A673 (cell line): ENCODE results near the gene ADH1B. TPM values are rescaled to one million over a fixed set of nuclear protein-coding genes. Genes with fewer than 3 reads are reported as not detected.
A peak's percentile ranks its signal among the peaks of the same experiment; 100 is the strongest.
"Not testable (repeated sequence)": the region's sequence is repeated elsewhere in the genome, so short reads cannot be mapped to it uniquely, and the experiment has no call there.

Experiments
- Bru-seq: library from RNA; stranded (reverse); fragments of 400-500 nt; gene quantifications from one replicate; lab custom pipeline; 2021; lab: Mats Ljungman, UMichigan
- BruChase-seq, 2 experiments: library from RNA; stranded (reverse); fragments of 400-500 nt; gene quantifications; one replicate each; lab custom pipeline; 2021; lab: Mats Ljungman, UMichigan
- BruUV-seq: library from RNA; stranded (reverse); fragments of 400-500 nt; replicated peaks from 2 replicates; lab custom pipeline; 2021; lab: Mats Ljungman, UMichigan
- CTCF ChIA-PET: fragments of 300-600 bp; sonication (Branson Sonifier 250); formaldehyde crosslinking; loops from one replicate; lab custom pipeline; 2022; ENCODE audit warnings: antibody characterized with exemption; lab: Charles Lee
- POLR2A ChIA-PET: fragments of 300-600 bp; sonication (Branson Sonifier 250); formaldehyde crosslinking; loops from one replicate; lab custom pipeline; 2022; ENCODE audit warnings: antibody characterized with exemption; ENCODE audit not compliant: low non-redundant PET; lab: Charles Lee
- DNase-seq: peaks from one replicate; pipeline ENCODE4 v3.0.0-alpha.2; 2015; ENCODE audit warnings: low spot score
- H3K27ac ChIP-seq: fragments of 200-600 bp; sonication (generic); 2 replicates; pipeline ENCODE4 v1.5.1; 2016; ENCODE audit warnings: mixed run types, low read depth, mild to moderate bottlenecking, mixed read lengths, antibody characterized with exemption, low read length; ENCODE audit not compliant: poor library complexity, severe bottlenecking
- H3K27me3 ChIP-seq: fragments of 200-600 bp; sonication (generic); replicated peaks from 2 replicates; pipeline ENCODE4 v1.6.1; 2017; ENCODE audit warnings: mixed run types, low read depth, mild to moderate bottlenecking, mixed read lengths, antibody characterized with exemption, low read length; ENCODE audit not compliant: insufficient read depth, poor library complexity
- H3K36me3 ChIP-seq: fragments of 200-600 bp; sonication (generic); 2 replicates; pipeline ENCODE4 v1.6.1; 2016; ENCODE audit warnings: mixed run types, mild to moderate bottlenecking, mixed read lengths, antibody characterized with exemption, low read length; ENCODE audit not compliant: insufficient read depth, poor library complexity, severe bottlenecking
- H3K4me1 ChIP-seq: fragments of 200-600 bp; sonication (generic); 2 replicates; pipeline ENCODE4 v1.6.1; 2017; ENCODE audit warnings: mixed run types, mild to moderate bottlenecking, mixed read lengths, antibody characterized with exemption, low read length; ENCODE audit not compliant: insufficient read depth, poor library complexity, severe bottlenecking
- H3K4me3 ChIP-seq: fragments of 200-600 bp; sonication (generic); 2 replicates; pipeline ENCODE4 v1.5.1; 2016; ENCODE audit warnings: low read depth, mixed run types, mild to moderate bottlenecking, mixed read lengths, low read length; ENCODE audit not compliant: poor library complexity, severe bottlenecking
- H3K9me3 ChIP-seq: fragments of 200-600 bp; sonication (generic); 2 replicates; pipeline ENCODE4 v1.6.1; 2016; ENCODE audit warnings: mixed run types, low read depth, mild to moderate bottlenecking, mixed read lengths, antibody characterized with exemption, low read length; ENCODE audit not compliant: poor library complexity, severe bottlenecking
- CTCF ChIP-seq: fragments of 300-800, 200-600 bp; sonication (generic); conservative IDR thresholded peaks from 2 replicates; pipeline ENCODE4 v1.5.1; 2017; ENCODE audit warnings: low read depth, mild to moderate bottlenecking, antibody characterized with exemption, low read length, moderate library complexity, mixed read lengths
- EZH2 ChIP-seq: fragments of 200-600 bp; sonication (generic); IDR thresholded peaks from 2 replicates; pipeline ENCODE4 v1.6.1; 2017; ENCODE audit warnings: borderline replicate concordance, low read depth, mild to moderate bottlenecking, mixed read lengths, antibody characterized with exemption, low read length; ENCODE audit not compliant: poor library complexity, severe bottlenecking
- intact Hi-C: fragments of 100-400 bp; cut with micrococcal nuclease; formaldehyde crosslinking; loops from one replicate; pipeline ENCODE4 v1.10.0; 2022; ENCODE audit not compliant: unreplicated experiment
- long read RNA-seq: library from polyadenylated mRNA; stranded (forward); transcript quantifications from one replicate; pipeline ENCODE4 v2.0.0, GENCODE V29; 2022
- total RNA-seq: library from RNA; stranded (reverse); gene quantifications from 2 replicates; pipeline ENCODE4 v1.2.3, GENCODE V29; 2021

ADH1B gene
- total RNA-seq (not detected in 2 replicates), Bru-seq, nascent RNA (not detected), BruChase-seq, experiment 1, labeled RNA remaining after a 2-hour chase (percentile 3 among the genes with signal in this experiment), BruChase-seq, experiment 2, labeled RNA remaining after a 6-hour chase (percentile 3 among the genes with signal in this experiment)
- long read RNA-seq = 0 reads

- no peak for DNase-seq
- CTCF ChIA-PET = no interaction called here
- Histone ChIP-seq H3K27ac (no peak within 1 kb of the TSS), H3K4me1 (no peaks in the 10 kb centered on the region), H3K27me3 (no peaks in the 10 kb centered on the region), H3K9me3 (no peaks in the 10 kb centered on the region), H3K4me3 (no peak within 1 kb of the TSS), H3K36me3 (no peaks in the 10 kb centered on the region)
- no peak for TF ChIP-seq EZH2
- TF ChIP-seq CTCF = no peak
- BruUV-seq = no TSS peak
- intact Hi-C loops = no loop called here
- POLR2A ChIA-PET = no interaction called here
Measured at GRCh38 chr4:99321241-99322191, at the start of gene ADH1B. Gene ADH1B (minus strand): TSS chr4:99321401. CDS start chr4:99321331, 70 bp downstream.

GRCh38 chr4:99367817-99368216 is 46.6 kb upstream of the ADH1B start:
- H3K9me3 ChIP-seq, H3K36me3 ChIP-seq, BruUV-seq, H3K4me1 ChIP-seq, POLR2A ChIA-PET, H3K4me3 ChIP-seq, H3K27me3 ChIP-seq, CTCF ChIA-PET, DNase-seq, intact Hi-C loops, H3K27ac ChIP-seq: not testable (repeated sequence)

- no peak for DNase-seq
- no TSS peak for BruUV-seq
- POLR2A ChIA-PET = no interaction called here
- H3K27ac ChIP-seq = no peak overlapping the region
- H3K9me3 ChIP-seq = peaks cover 3% of the 10 kb centered on the region
- no peak for TF ChIP-seq EZH2
- no peak for TF ChIP-seq CTCF
- H3K4me3 ChIP-seq = no peak overlapping the region
- intact Hi-C loops = no loop called here
- H3K4me1 ChIP-seq = no peaks in the 10 kb centered on the region
- H3K27me3 ChIP-seq = no peaks in the 10 kb centered on the region
- no peaks in the 10 kb centered on the region for H3K36me3 ChIP-seq
- CTCF ChIA-PET = no interaction called here
Measured at GRCh38 chr4:99366491-99366890, 45.3 kb upstream of the ADH1B start.
